Gastrocnemius medialis (tissue), 4 donors: Measurements from ENCODE around the gene TMEM222. TPM values are rescaled to one million over a fixed set of nuclear protein-coding genes. Genes with fewer than 3 reads are reported as not detected.

Experiments
- ATAC-seq, 2 donors: fragments of 150-250 bp; one replicate each; pipeline ENCODE4 v1.9.1; 2016
- DNase-seq, 2 donors: peaks; one replicate each; pipeline ENCODE4 v3.0.0-alpha.2; 2019
- H3K27ac ChIP-seq, 4 donors: fragments of 200-600 bp; sonication (generic); 1 replicate in 1 of 4; 2 replicates in 3 of 4; pipeline ENCODE4 v1.5.1; 2016 to 2018; ENCODE audit warnings: mild to moderate bottlenecking in 2 of 4, moderate library complexity in 1 of 4
- H3K27me3 ChIP-seq, 3 donors: fragments of 200-600 bp; sonication (generic) in 2 of 3; 1 replicate in 1 of 3; 2 replicates in 2 of 3; pipeline versions ENCODE4 v1.5.1 to v1.6.0; 2016 to 2019; ENCODE audit warnings: mild to moderate bottlenecking in 1 of 3, moderate library complexity in 1 of 3
- H3K36me3 ChIP-seq, 2 donors: fragments of 200-600 bp; sonication (generic) in 1 of 2; one replicate each; pipeline ENCODE4 v1.5.1; 2017 to 2018
- H3K4me1 ChIP-seq, 2 donors: fragments of 200-600 bp; sonication (generic) in 1 of 2; one replicate each; pipeline ENCODE4 v1.5.1; 2016 to 2017; ENCODE audit warnings: mild to moderate bottlenecking in 2 of 2
- H3K4me3 ChIP-seq, 4 donors: fragments of 200-600 bp; sonication (generic) in 3 of 4; 1 replicate in 1 of 4; 2 replicates in 3 of 4; pipeline ENCODE4 v1.5.1; 2016 to 2019; ENCODE audit warnings: mild to moderate bottlenecking in 2 of 4
- H3K9me3 ChIP-seq, 3 donors: fragments of 200-600 bp; sonication (generic) in 2 of 3; 1 replicate in 1 of 3; 2 replicates in 2 of 3; pipeline ENCODE4 v1.5.1; 2016 to 2019
- CTCF ChIP-seq, 5 experiments: fragments of 450-650 bp in 3 of 5; fragments of 200-600 bp in 2 of 5; sonication (generic) in 2 of 5; IDR thresholded peaks in 4 of 5; conservative IDR thresholded peaks in 1 of 5; 1 replicate in 4 of 5; 2 replicates in 1 of 5; pipeline ENCODE4 v1.5.1; 2016 to 2019; ENCODE audit warnings: antibody characterized with exemption in 5 of 5, mild to moderate bottlenecking in 3 of 5, moderate library complexity in 3 of 5
- POLR2A ChIP-seq, 2 donors: fragments of 450-650 bp; IDR thresholded peaks; one replicate each; pipeline ENCODE4 v1.6.1; 2017; ENCODE audit warnings: antibody characterized with exemption in 2 of 2, mild to moderate bottlenecking in 2 of 2, moderate library complexity in 2 of 2
- in situ Hi-C, 4 donors: fragments of 200-750 bp; cut with MboI; loops; one replicate each; pipeline versions ENCODE4 v1.15.0 to v1.8.0; 2017; ENCODE audit warnings: low sequenced_read_pairs in 4 of 4
- intact Hi-C: fragments of 100-400 bp; cut with DNase I; formaldehyde crosslinking; loops from one replicate; pipeline ENCODE4 v1.15.1; 2023; ENCODE audit warnings: low total_unique reads
- total RNA-seq, 4 donors: library from RNA; depleted of rRNA; stranded (reverse); fragments of >200 nt; gene quantifications; one replicate each; pipeline versions ENCODE4 v1.1.0 to v1.2.3, GENCODE V29; 2016

Gene TMEM222
- total RNA-seq, 4 donors from 2014 or later = 16.5 to 21.9 (median 17.8) TPM

- H3K4me3 ChIP-seq = no peak overlapping the region
- intact Hi-C loops (no loop called here), in situ Hi-C loops (loop anchor here in 2 of 4 donors (5.0 kb wide), 1 partner anchor 34 kb away; the partner anchor contains the start of gene GPR3 (in 2 of the 2))
- DNase-seq (no peak), ATAC-seq (no peak)
- H3K27ac ChIP-seq = no peak overlapping the region
- no peaks in the 10 kb centered on the region for H3K27me3 ChIP-seq
- TF ChIP-seq CTCF (IDR thresholded peaks at IDR 0.05 in 4 of 5, conservative IDR thresholded peaks at IDR 0.05 in 1 of 5) (no peak), POLR2A (IDR thresholded peaks at IDR 0.05) (no peak)
- peaks cover 0 to 65% of the 10 kb centered on the region in 2 donors for H3K36me3 ChIP-seq
- H3K9me3 ChIP-seq = no peaks in the 10 kb centered on the region
- H3K4me1 ChIP-seq = no peaks in the 10 kb centered on the region
Observed at GRCh38 chr1:27358038-27358927, 36.3 kb downstream of the TMEM222 start.

- intact Hi-C loops (no loop called here), in situ Hi-C loops (loop anchor here in 2 of 4 donors (5.0 kb wide), 1 partner anchor 33 kb away; the partner anchor contains the start of gene GPR3 (in 2 of the 2))
- TF ChIP-seq POLR2A (IDR thresholded peaks at IDR 0.05) (no peak), CTCF (IDR thresholded peaks at IDR 0.05 in 4 of 5, conservative IDR thresholded peaks at IDR 0.05 in 1 of 5) (no peak)
- no peak overlapping the region for H3K4me3 ChIP-seq
- H3K27ac ChIP-seq = no peak overlapping the region
- DNase-seq (no peak), ATAC-seq (no peak)
- no peaks in the 10 kb centered on the region for H3K27me3 ChIP-seq
- no peaks in the 10 kb centered on the region for H3K4me1 ChIP-seq
- no peaks in the 10 kb centered on the region for H3K9me3 ChIP-seq
- peaks cover 0 to 60% of the 10 kb centered on the region in 2 donors for H3K36me3 ChIP-seq
Observed at GRCh38 chr1:27358928-27359313, 37.0 kb downstream of the TMEM222 start.

- TF ChIP-seq CTCF (IDR thresholded peaks at IDR 0.05 in 4 of 5, conservative IDR thresholded peaks at IDR 0.05 in 1 of 5) (no peak), POLR2A (IDR thresholded peaks at IDR 0.05) (no peak)
- no peak overlapping the region for H3K4me3 ChIP-seq
- no peak for ATAC-seq
- no peaks in the 10 kb centered on the region for H3K27me3 ChIP-seq
- intact Hi-C loops = no loop called here
- no peaks in the 10 kb centered on the region for H3K9me3 ChIP-seq
- no peak for DNase-seq
- H3K36me3 ChIP-seq = peaks cover 0 to 58% of the 10 kb centered on the region in 2 donors
- in situ Hi-C loops = loop anchor here in 2 of 4 donors (5.0 kb wide), 1 partner anchor 33 kb away; the partner anchor contains the start of gene GPR3 (in 2 of the 2)
- peaks cover 5% of the 10 kb centered on the region in 2 donors for H3K4me1 ChIP-seq
- H3K27ac ChIP-seq = no peak overlapping the region
Observed at GRCh38 chr1:27359822-27360158, 37.8 kb downstream of the TMEM222 start.

- Histone ChIP-seq H3K27ac (no peak overlapping the region), H3K27me3 (no peaks in the 10 kb centered on the region), H3K4me1 (peaks cover 10% of the 10 kb centered on the region in 2 donors), H3K36me3 (peaks cover 0 to 52% of the 10 kb centered on the region in 2 donors), H3K9me3 (no peaks in the 10 kb centered on the region), H3K4me3 (peak overlapping the region in 1 of 4 donors; percentile 5)
- intact Hi-C loops = no loop called here
- TF ChIP-seq POLR2A (IDR thresholded peaks at IDR 0.05) = no peak
- TF ChIP-seq CTCF (IDR thresholded peaks at IDR 0.05 in 4 of 5, conservative IDR thresholded peaks at IDR 0.05 in 1 of 5) = no peak
- ATAC-seq (no peak), DNase-seq (no peak)
- in situ Hi-C loops = no loop called here
Observed at GRCh38 chr1:27360159-27361043, 38.4 kb downstream of the TMEM222 start.
